CD4-positive, alpha-beta memory T cell (primary cell): ENCODE measurements around the gene PSMD14. TPM values are rescaled to one million over a fixed set of nuclear protein-coding genes. Genes with fewer than 3 reads are reported as not detected.

Source experiments
- CTCF ChIA-PET: fragments of 350-600 bp; sonication (Branson Sonifier 250); formaldehyde crosslinking; loops from one replicate; lab custom pipeline; 2021; ENCODE audit warnings: inconsistent platforms; ENCODE audit not compliant: partially characterized antibody; lab: Charles Lee
- POLR2A ChIA-PET: fragments of 350-600 bp; sonication (Branson Sonifier 250); formaldehyde crosslinking; loops from one replicate; lab custom pipeline; 2021; ENCODE audit not compliant: partially characterized antibody; lab: Charles Lee
- DNase-seq, 5 donors: peaks; one replicate each; pipeline versions ENCODE4 v3.0.0 to v3.0.0-alpha.2; 2020 to 2022; ENCODE audit warnings: mixed read lengths in 1 of 5
- H3K27ac ChIP-seq: one replicate; pipeline ENCODE4 v1.7.0; 2013; ENCODE audit warnings: low read depth, low read length
- H3K27me3 ChIP-seq: 2 replicates; pipeline ENCODE4 v1.7.0; 2013; ENCODE audit warnings: mild to moderate bottlenecking, low read length, moderate library complexity; ENCODE audit not compliant: insufficient read depth
- H3K36me3 ChIP-seq: 2 replicates; pipeline ENCODE4 v1.7.0; 2013; ENCODE audit warnings: mild to moderate bottlenecking, low read length, moderate library complexity; ENCODE audit not compliant: insufficient read depth
- H3K4me1 ChIP-seq: 2 replicates; pipeline ENCODE4 v1.7.0; 2013; ENCODE audit warnings: mild to moderate bottlenecking, low read length, moderate library complexity; ENCODE audit not compliant: insufficient read depth
- H3K4me3 ChIP-seq, 2 donors: one replicate each; pipeline ENCODE4 v1.7.0; 2013; ENCODE audit warnings: low read length in 2 of 2, mild to moderate bottlenecking in 1 of 2
- H3K9me3 ChIP-seq, 2 donors: one replicate each; pipeline ENCODE4 v1.7.0; 2013; ENCODE audit warnings: low read length in 2 of 2, control low read depth in 1 of 2; ENCODE audit not compliant: control insufficient read depth in 1 of 2
- H3K27ac Mint-ChIP-seq, 7 donors: one replicate each; pipeline ENCODE4 v1.8.0; 2020 to 2021; ENCODE audit warnings: mixed read lengths in 7 of 7, mild to moderate bottlenecking in 6 of 7, inconsistent platforms in 3 of 7, moderate library complexity in 3 of 7
- H3K27me3 Mint-ChIP-seq, 2 donors: one replicate each; pipeline ENCODE4 v1.8.0; 2020 to 2021; ENCODE audit warnings: mixed read lengths in 2 of 2
- H3K36me3 Mint-ChIP-seq, 2 donors: one replicate each; pipeline ENCODE4 v1.8.0; 2020 to 2021; ENCODE audit warnings: mixed read lengths in 2 of 2, inconsistent platforms in 1 of 2, mild to moderate bottlenecking in 1 of 2
- H3K4me1 Mint-ChIP-seq, 4 donors: one replicate each; pipeline ENCODE4 v1.8.0; 2020 to 2021; ENCODE audit warnings: mixed read lengths in 4 of 4, mild to moderate bottlenecking in 1 of 4
- H3K4me3 Mint-ChIP-seq, 8 donors: one replicate each; pipeline ENCODE4 v1.8.0; 2020 to 2021; ENCODE audit warnings: mixed read lengths in 8 of 8, mild to moderate bottlenecking in 7 of 8, moderate library complexity in 6 of 8, inconsistent platforms in 3 of 8
- H3K9me3 Mint-ChIP-seq, 8 donors: one replicate each; pipeline ENCODE4 v1.8.0; 2020 to 2021; ENCODE audit warnings: mixed read lengths in 8 of 8, mild to moderate bottlenecking in 5 of 8, inconsistent platforms in 3 of 8, moderate library complexity in 1 of 8
- intact Hi-C: fragments of 100-400 bp; cut with micrococcal nuclease; formaldehyde crosslinking; loops from one replicate; pipeline ENCODE4 v1.15.1; 2023
- polyA plus RNA-seq, 2 donors: library from polyadenylated mRNA; unstranded; fragments of 300-500 nt; fragmentation: Illumina TruSeq; gene quantifications; one replicate each; pipeline ENCODE4 v1.2.3, GENCODE V29; 2021
- total RNA-seq, 2 experiments: library from RNA; stranded (reverse); gene quantifications; one replicate each; pipeline ENCODE4 v1.2.3, GENCODE V29; 2021

PSMD14 gene
- total and polyA plus RNA-seq, 4 experiments from 2014 or later = 14.1 to 95.4 (median 35.5) TPM

- intact Hi-C loops = no loop called here
- DNase-seq = no peak
- Mint-ChIP-seq H3K9me3 (no peaks in the 10 kb centered on the region), H3K27me3 (no peaks in the 10 kb centered on the region), H3K27ac (no peak overlapping the region), H3K4me3 (peak overlapping the region in 1 of 8 donors; percentile 56), H3K4me1 (peaks cover 38 to 58% (median 45%) of the 10 kb centered on the region in 4 donors), H3K36me3 (peaks cover 17 to 31% of the 10 kb centered on the region in 2 donors)
- ChIA-PET CTCF (no interaction called here), POLR2A (no interaction called here)
- no peak overlapping the region for H3K4me3 ChIP-seq
- H3K27me3 ChIP-seq = no peaks in the 10 kb centered on the region
- no peaks in the 10 kb centered on the region for H3K9me3 ChIP-seq
- H3K4me1 ChIP-seq = peaks cover 23% of the 10 kb centered on the region
- no peak overlapping the region for H3K27ac ChIP-seq
- H3K36me3 ChIP-seq = no peaks in the 10 kb centered on the region
These were observed 4.8 kb downstream of the PSMD14 start for GRCh38 chr2:161312996-161313395.

- CTCF ChIA-PET = no interaction called here
- intact Hi-C loops = no loop called here
These were observed 7.2 kb downstream of the PSMD14 start for GRCh38 chr2:161315380-161315779.

GRCh38 chr2:161316701-161317100 lies 8.5 kb downstream of the PSMD14 start:
- no peak for DNase-seq
- Histone ChIP-seq H3K27me3 (no peaks in the 10 kb centered on the region), H3K4me1 (peaks cover 4% of the 10 kb centered on the region), H3K27ac (no peak overlapping the region), H3K36me3 (no peaks in the 10 kb centered on the region), H3K4me3 (no peak overlapping the region), H3K9me3 (no peaks in the 10 kb centered on the region)
- Mint-ChIP-seq H3K9me3 (no peaks in the 10 kb centered on the region), H3K27me3 (no peaks in the 10 kb centered on the region), H3K4me3 (no peak overlapping the region), H3K27ac (no peak overlapping the region), H3K4me1 (peaks cover 25 to 33% (median 30%) of the 10 kb centered on the region in 4 donors), H3K36me3 (peaks cover 28 to 35% of the 10 kb centered on the region in 2 donors)
- ChIA-PET POLR2A (interaction anchor here (1.0 kb wide), 1 partner anchor 9 kb away, joined by 5 read pairs; the partner anchor contains the start of gene PSMD14), CTCF (interaction anchor here (0.7 kb wide), 1 partner anchor 46 kb away, joined by 3 read pairs; no protein-coding TSS in a partner anchor)
- intact Hi-C loops = no loop called here

More at GRCh38 chr2:161315380-161315779, 7.2 kb downstream of the PSMD14 start:
- H3K27me3 ChIP-seq = no peaks in the 10 kb centered on the region
- no peak overlapping the region for H3K27ac Mint-ChIP-seq
- peaks cover 29 to 39% (median 34%) of the 10 kb centered on the region in 4 donors for H3K4me1 Mint-ChIP-seq
- peaks cover 7% of the 10 kb centered on the region for H3K4me1 ChIP-seq
- peaks cover 20 to 27% of the 10 kb centered on the region in 2 donors for H3K36me3 Mint-ChIP-seq
- H3K9me3 ChIP-seq = no peaks in the 10 kb centered on the region
- H3K27ac ChIP-seq = no peak overlapping the region
- no peaks in the 10 kb centered on the region for H3K9me3 Mint-ChIP-seq
- no peak overlapping the region for H3K4me3 ChIP-seq
- DNase-seq = no peak
- no peaks in the 10 kb centered on the region for H3K36me3 ChIP-seq
- POLR2A ChIA-PET = no interaction called here
- H3K4me3 Mint-ChIP-seq = peak overlapping the region in 1 of 8 donors; percentile 54
- H3K27me3 Mint-ChIP-seq = no peaks in the 10 kb centered on the region

GRCh38 chr2:161321944-161322648 lies 13.9 kb downstream of the PSMD14 start:
- no peaks in the 10 kb centered on the region for H3K27me3 ChIP-seq
- H3K27me3 Mint-ChIP-seq = no peaks in the 10 kb centered on the region
- H3K36me3 ChIP-seq = no peaks in the 10 kb centered on the region
- intact Hi-C loops = no loop called here
- no peaks in the 10 kb centered on the region for H3K4me1 ChIP-seq
- H3K4me3 Mint-ChIP-seq = no peak overlapping the region
- H3K36me3 Mint-ChIP-seq = peaks cover 37 to 44% of the 10 kb centered on the region in 2 donors
- POLR2A ChIA-PET = no interaction called here
- H3K4me1 Mint-ChIP-seq = peaks cover 6 to 14% (median 10%) of the 10 kb centered on the region in 4 donors
- H3K9me3 Mint-ChIP-seq = no peaks in the 10 kb centered on the region
- H3K9me3 ChIP-seq = no peaks in the 10 kb centered on the region
- no peak overlapping the region for H3K27ac ChIP-seq
- no peak for DNase-seq
- H3K27ac Mint-ChIP-seq = no peak overlapping the region
- no peak overlapping the region for H3K4me3 ChIP-seq
- CTCF ChIA-PET = interaction anchor here (0.8 kb wide), 1 partner anchor 26 kb away, joined by 6 read pairs; no protein-coding TSS in a partner anchor

GRCh38 chr2:161324876-161325275 lies 16.7 kb downstream of the PSMD14 start:
- Mint-ChIP-seq H3K36me3 (peaks cover 33 to 44% of the 10 kb centered on the region in 2 donors), H3K4me3 (no peak overlapping the region)
- CTCF ChIA-PET = no interaction called here

GRCh38 chr2:161327582-161327981 lies 19.4 kb downstream of the PSMD14 start:
- H3K36me3 Mint-ChIP-seq = peaks cover 18 to 36% of the 10 kb centered on the region in 2 donors

More at GRCh38 chr2:161324876-161325275, 16.7 kb downstream of the PSMD14 start:
- Histone ChIP-seq H3K27ac (no peak overlapping the region), H3K4me3 (no peak overlapping the region), H3K9me3 (no peaks in the 10 kb centered on the region), H3K27me3 (no peaks in the 10 kb centered on the region), H3K36me3 (no peaks in the 10 kb centered on the region), H3K4me1 (no peaks in the 10 kb centered on the region)
- no peak overlapping the region for H3K27ac Mint-ChIP-seq
- no peak for DNase-seq
- peaks cover 0 to 11% (median 5%) of the 10 kb centered on the region in 4 donors for H3K4me1 Mint-ChIP-seq
- POLR2A ChIA-PET = no interaction called here
- no peaks in the 10 kb centered on the region for H3K27me3 Mint-ChIP-seq
- intact Hi-C loops = no loop called here
- H3K9me3 Mint-ChIP-seq = no peaks in the 10 kb centered on the region

GRCh38 chr2:161332371-161332967 lies 24.2 kb downstream of the PSMD14 start:
- POLR2A ChIA-PET = no interaction called here
- peaks cover 0 to 2% (median 0%) of the 10 kb centered on the region in 8 donors for H3K9me3 Mint-ChIP-seq
- Histone ChIP-seq H3K36me3 (no peaks in the 10 kb centered on the region), H3K27me3 (no peaks in the 10 kb centered on the region), H3K4me3 (no peak overlapping the region), H3K9me3 (no peaks in the 10 kb centered on the region), H3K4me1 (no peaks in the 10 kb centered on the region), H3K27ac (no peak overlapping the region)
- DNase-seq = no peak
- CTCF ChIA-PET = no interaction called here
- H3K4me3 Mint-ChIP-seq = no peak overlapping the region
- peaks cover 0 to 12% (median 7%) of the 10 kb centered on the region in 4 donors for H3K4me1 Mint-ChIP-seq
- no peaks in the 10 kb centered on the region for H3K27me3 Mint-ChIP-seq
- no peak overlapping the region for H3K27ac Mint-ChIP-seq
- intact Hi-C loops = no loop called here
- peaks cover 6 to 15% of the 10 kb centered on the region in 2 donors for H3K36me3 Mint-ChIP-seq

More at GRCh38 chr2:161327582-161327981, 19.4 kb downstream of the PSMD14 start:
- Histone ChIP-seq H3K4me3 (no peak overlapping the region), H3K36me3 (no peaks in the 10 kb centered on the region), H3K4me1 (no peaks in the 10 kb centered on the region), H3K9me3 (no peaks in the 10 kb centered on the region), H3K27ac (no peak overlapping the region), H3K27me3 (no peaks in the 10 kb centered on the region)
- ChIA-PET POLR2A (interaction anchor here (1.7 kb wide), 1 partner anchor 19 kb away, joined by 6 read pairs; the partner anchor contains the start of gene PSMD14), CTCF (no interaction called here)
- no peaks in the 10 kb centered on the region for H3K27me3 Mint-ChIP-seq
- no peak overlapping the region for H3K27ac Mint-ChIP-seq
- peaks cover 0 to 2% (median 0%) of the 10 kb centered on the region in 8 donors for H3K9me3 Mint-ChIP-seq
- no peak overlapping the region for H3K4me3 Mint-ChIP-seq
- peaks cover 0 to 11% (median 6%) of the 10 kb centered on the region in 4 donors for H3K4me1 Mint-ChIP-seq
- intact Hi-C loops = no loop called here
- no peak for DNase-seq
